H1 (cell line): Measurements from ENCODE around the gene WDFY3.

Experiments used
- PHF8 ChIP-seq: fragments of 200-600 bp; sonication (generic); conservative IDR thresholded peaks from 2 replicates; pipeline ENCODE4 v1.7.1; 2012; ENCODE audit warnings: low read depth, mild to moderate bottlenecking, inconsistent platforms, low read length, moderate library complexity
- POLR2A ChIP-seq, 2 experiments: IDR thresholded peaks; 1 replicate in 1 of 2; 2 replicates in 1 of 2; pipeline ENCODE4 v1.6.1; 2011; ENCODE audit warnings: low read depth in 2 of 2, low read length in 2 of 2, mild to moderate bottlenecking in 2 of 2; ENCODE audit errors: control extremely low read depth in 1 of 2
- RAD21 ChIP-seq, 2 experiments: IDR thresholded peaks in 1 of 2; conservative IDR thresholded peaks in 1 of 2; 2 replicates each; pipeline ENCODE4 v1.6.1; 2011; ENCODE audit warnings: low read depth in 2 of 2, low read length in 2 of 2, improper control_type of control experiment in 1 of 2, inconsistent platforms in 1 of 2, mild to moderate bottlenecking in 1 of 2, moderate library complexity in 1 of 2

DNA sequence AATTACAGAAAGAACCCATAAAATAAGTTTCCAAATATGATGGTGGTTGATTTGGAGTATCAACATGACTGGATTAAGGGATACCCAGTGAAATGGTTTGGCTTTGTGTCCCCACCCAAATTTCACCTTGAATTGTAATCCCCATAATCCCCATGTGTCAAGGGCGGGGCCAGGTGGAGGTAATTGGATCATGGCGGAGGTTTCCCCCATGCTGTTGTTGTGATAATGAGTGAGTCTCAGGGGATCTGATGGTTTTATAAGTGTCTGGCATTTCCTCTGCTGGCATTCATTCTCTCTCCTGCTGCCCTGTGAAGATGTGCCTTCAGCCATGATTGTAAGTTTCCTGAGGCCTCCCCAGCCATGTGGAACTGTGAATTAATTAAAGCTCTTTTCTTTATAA lies 39.1 kb downstream of the WDFY3 start:
- TF ChIP-seq POLR2A (IDR thresholded peaks at IDR 0.05; ENCODE audit: control extremely low read depth in 1 of 2, low read depth in 2 of 2, low read length in 2 of 2) (no peak), RAD21 (IDR thresholded peaks at IDR 0.05 in 1 of 2, conservative IDR thresholded peaks at IDR 0.05 in 1 of 2; ENCODE audit: low read depth in 2 of 2, low read length in 2 of 2) (no peak), PHF8 (no peak)
